Measurements from ENCODE around the gene BRAT1.

BRAT1 gene

DNA sequence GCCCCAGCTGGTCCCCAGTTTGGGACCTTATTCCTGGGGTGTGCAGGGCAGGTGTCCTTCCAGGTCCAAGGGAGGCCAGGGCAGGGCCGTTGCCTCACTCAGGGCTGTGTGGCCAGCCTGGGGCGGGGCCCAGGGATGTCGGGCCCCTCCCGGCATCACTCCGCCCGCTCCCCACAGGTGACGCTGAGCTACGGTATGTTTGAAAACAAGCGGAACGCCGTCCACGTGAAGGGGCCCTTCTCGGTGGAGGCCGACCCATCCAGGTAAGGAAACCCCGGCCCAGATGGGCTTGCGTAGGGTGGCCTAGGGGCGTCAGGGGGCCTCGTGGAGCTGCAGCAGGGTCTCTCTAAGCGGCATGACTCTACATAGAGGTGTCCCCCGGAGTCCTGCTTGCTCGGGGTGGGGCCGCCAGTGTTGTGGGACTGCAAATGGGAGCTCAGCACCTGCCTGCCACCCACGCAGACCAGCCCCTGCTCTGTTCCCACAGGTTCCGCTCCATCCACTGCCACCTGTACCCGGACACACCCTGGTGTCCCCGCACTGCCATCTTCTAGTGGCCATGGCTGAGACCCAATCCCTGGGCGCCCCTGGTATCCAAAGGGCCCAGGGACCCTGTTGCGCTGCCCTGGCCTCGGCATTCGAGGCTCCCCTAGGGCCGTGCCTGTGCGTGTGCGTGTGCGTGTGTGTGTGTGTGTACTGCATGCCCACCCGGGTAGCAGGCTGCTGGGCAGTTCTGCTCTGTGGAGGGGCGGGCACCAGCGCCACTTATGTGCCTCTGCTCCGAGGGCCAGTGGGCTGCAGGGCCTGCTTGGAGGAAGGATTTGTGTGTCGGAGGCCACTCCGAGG, 28.4 kb downstream of the BRAT1 start:
- no peak for DNase-seq (ENCODE audit: low read depth, low spot score)
- ChIA-PET CTCF (interaction anchor here (0.9 to 1.1 kb wide), 2 partner anchors 49 to 75 kb away, joined by 3 to 4 read pairs; no protein-coding TSS in a partner anchor), POLR2A (interaction anchor here (0.7 to 1.7 kb wide), 2 partner anchors 10 to 25 kb away, joined by 3 to 5 read pairs; no protein-coding TSS in a partner anchor)
- TF ChIP-seq, protein P1, sequence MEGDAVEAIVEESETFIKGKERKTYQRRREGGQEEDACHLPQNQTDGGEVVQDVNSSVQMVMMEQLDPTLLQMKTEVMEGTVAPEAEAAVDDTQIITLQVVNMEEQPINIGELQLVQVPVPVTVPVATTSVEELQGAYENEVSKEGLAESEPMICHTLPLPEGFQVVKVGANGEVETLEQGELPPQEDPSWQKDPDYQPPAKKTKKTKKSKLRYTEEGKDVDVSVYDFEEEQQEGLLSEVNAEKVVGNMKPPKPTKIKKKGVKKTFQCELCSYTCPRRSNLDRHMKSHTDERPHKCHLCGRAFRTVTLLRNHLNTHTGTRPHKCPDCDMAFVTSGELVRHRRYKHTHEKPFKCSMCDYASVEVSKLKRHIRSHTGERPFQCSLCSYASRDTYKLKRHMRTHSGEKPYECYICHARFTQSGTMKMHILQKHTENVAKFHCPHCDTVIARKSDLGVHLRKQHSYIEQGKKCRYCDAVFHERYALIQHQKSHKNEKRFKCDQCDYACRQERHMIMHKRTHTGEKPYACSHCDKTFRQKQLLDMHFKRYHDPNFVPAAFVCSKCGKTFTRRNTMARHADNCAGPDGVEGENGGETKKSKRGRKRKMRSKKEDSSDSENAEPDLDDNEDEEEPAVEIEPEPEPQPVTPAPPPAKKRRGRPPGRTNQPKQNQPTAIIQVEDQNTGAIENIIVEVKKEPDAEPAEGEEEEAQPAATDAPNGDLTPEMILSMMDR (IDR thresholded peaks at IDR 0.05; ENCODE audit: insufficient read depth, low read length, missing control alignments) = no peak
- H3K4me3 ChIP-seq (ENCODE audit: low read depth, low read length) = no peak overlapping the region

DNA sequence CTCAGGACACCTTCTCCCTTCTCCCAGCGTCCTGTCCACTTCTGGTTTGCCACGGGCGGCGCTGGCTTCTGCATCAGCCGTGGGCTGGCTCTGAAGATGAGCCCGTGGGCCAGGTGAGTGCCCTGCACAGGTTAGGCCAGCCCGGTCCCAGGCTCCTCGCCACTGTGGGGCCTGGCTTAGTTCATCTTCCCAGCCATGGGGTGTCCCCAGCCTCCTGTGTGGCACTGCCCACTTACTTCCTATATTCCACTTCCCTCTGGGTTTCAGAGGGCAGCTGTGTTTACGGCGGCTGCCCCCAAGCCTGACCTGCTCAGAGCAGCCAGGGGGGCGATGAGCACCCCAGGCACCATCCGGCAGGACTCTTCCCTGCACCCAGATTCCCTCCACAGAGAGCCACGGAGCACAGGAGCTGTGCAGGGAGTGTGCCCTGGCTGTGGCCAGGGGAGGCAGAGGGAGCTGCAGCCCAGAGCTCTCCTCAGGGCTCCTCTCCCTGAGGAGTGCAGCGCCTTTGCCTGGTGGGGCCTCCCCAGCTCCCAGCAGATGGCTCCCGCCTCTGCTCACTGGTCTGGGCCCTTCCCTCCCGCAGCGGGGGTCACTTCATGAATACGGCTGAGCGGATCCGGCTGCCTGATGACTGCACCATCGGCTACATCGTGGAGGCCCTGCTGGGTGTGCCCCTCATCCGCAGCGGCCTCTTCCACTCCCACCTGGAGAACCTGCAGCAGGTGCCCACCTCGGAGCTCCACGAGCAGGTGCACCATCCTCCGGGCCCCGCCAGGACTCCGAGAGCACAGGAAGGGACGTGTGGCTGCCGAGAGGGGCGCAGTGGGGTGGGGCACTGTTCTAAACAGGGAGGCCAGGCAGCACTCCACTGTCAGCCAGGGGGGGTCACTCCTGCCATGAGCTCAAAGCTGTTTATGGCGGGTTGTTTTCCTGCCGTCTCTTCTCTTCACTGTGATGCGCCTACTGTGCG, 29.4 kb downstream of the BRAT1 start:
- TF ChIP-seq, protein P1 (IDR thresholded peaks at IDR 0.05; ENCODE audit: insufficient read depth, low read length, missing control alignments) = no peak
- CTCF ChIA-PET = interaction anchor here (0.8 kb wide), 1 partner anchor 15 kb away, joined by 3 read pairs; no protein-coding TSS in a partner anchor
- H3K4me3 ChIP-seq (ENCODE audit: low read depth, low read length) = no peak overlapping the region
- POLR2A ChIA-PET = interaction anchor here (0.7 kb wide), 1 partner anchor 26 kb away, joined by 3 read pairs; no protein-coding TSS in a partner anchor
- no peak for DNase-seq (ENCODE audit: low read depth, low spot score)

DNA sequence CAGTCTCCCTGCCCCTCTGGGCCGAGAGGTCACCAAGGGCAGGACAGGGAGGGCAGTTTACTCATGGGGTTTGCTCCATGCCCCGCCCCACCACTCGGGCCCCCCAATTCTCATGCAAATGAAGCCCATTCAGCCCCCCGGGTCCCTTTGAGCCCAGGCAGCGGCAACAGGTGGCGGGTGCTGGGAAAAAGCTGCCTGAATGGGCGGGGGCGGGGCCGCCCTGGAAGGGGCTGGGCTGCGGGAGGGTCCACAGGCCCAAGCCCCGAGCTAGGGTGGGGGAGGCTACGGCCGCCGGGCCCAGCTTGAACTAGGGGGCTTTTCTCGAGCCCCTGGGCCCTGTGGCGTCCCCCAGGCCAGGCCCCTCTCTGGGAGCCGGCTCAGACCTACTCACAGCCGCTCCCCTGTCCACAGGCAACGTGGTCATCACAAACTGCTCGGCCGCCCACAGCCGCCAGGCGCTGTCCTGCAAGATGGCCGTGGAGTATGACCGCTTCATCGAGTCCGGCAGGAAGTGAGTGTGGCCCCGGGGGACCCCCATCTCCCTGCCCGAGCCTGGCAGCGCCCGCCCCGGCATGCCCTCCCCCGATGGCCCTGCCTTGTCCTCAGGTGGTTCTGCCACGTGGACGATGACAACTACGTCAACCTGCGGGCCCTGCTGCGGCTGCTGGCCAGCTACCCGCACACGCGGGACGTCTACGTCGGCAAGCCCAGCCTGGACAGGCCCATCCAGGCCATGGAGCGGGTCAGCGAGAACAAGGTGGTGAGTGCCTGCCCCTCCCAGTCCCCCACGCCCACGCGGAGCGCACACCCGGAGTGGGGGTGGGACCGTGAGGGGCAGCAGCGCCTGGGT, 30.3 kb downstream of the BRAT1 start:
- no peak for DNase-seq (ENCODE audit: low read depth, low spot score)
- ChIA-PET POLR2A (no interaction called here), CTCF (interaction anchor here (1.6 kb wide), 1 partner anchor 55 kb away, joined by 4 read pairs; no protein-coding TSS in a partner anchor)
- no peak overlapping the region for H3K4me3 ChIP-seq (ENCODE audit: low read depth, low read length)
- TF ChIP-seq, protein P1 (IDR thresholded peaks at IDR 0.05; ENCODE audit: insufficient read depth, low read length, missing control alignments) = no peak

DNA sequence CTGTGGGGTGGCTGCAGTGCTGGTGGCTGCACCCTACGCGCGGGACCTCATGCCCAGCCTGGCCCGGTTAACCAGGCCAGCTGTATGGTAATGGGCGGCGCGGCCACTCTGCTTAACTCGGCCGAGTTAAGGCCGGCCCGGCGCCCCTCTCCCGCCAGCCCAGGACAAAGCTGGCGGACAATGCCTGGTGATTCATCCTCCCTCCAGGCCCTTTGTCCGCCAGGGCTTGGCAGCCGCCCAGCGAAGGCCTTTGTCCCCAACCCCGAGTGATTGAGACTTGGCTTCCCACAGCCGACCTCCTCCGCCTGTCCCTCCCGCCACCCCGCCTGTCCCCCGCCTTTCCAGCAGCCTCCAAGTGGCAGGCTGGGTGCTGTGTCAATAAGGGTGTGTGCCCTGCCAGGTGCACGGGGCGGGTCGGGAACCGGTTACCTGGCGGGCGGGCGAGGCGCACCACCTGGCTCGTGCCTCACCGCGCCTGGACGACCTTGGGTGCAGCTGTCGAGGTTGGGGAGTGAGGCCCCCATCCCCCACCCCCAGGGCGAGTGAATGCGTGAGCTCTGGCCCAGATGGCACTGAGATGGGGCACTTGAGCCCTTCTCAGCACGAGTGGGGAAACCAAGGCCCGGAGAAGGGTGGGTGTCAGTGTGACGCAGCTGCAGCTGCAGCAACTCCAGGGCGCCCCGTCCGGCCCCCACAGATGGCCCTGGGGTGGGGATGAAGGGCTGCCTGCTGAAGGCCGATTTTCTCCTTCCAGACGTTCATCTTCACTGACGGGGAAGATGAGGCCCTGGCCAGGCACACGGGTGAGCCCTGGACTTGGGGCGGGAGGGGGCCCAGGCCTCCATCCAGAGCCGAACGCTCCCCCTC, 31.1 kb downstream of the BRAT1 start:
- no peak for DNase-seq (ENCODE audit: low read depth, low spot score)
- POLR2A ChIA-PET = no interaction called here
- TF ChIP-seq, protein P1 (IDR thresholded peaks at IDR 0.05; ENCODE audit: insufficient read depth, low read length, missing control alignments) = no peak
- no peak overlapping the region for H3K4me3 ChIP-seq (ENCODE audit: low read depth, low read length)
- CTCF ChIA-PET = interaction anchor here (1.6 kb wide), 1 partner anchor 55 kb away, joined by 4 read pairs; no protein-coding TSS in a partner anchor

DNA sequence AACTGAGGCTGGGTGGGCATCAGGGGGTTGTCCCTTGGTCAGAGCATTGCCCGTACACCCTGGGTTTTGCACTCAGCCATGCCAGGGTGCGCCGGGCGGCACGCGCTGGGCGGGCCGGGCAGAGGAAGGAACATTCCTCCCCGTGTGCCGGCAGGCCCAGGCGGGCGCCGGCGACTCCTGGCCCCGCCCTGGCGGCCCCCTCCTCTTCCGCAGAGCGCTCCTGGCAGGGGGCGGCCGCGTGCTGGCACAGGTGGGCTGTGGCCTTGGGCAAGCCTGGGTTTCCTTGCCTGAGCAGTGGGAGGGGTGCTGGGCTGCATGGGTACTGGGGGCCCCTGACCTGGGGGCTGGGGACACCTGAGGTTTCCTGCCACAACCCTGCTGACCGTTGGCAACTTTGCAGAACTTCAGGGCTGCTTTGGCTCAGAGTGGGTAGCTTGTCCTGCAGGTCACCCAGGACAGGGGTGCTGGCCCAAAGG, 31.8 kb downstream of the BRAT1 start:
- TF ChIP-seq, protein P1 (IDR thresholded peaks at IDR 0.05; ENCODE audit: insufficient read depth, low read length, missing control alignments) = no peak
- ChIA-PET CTCF (interaction anchor here (1.6 kb wide), 1 partner anchor 54 kb away, joined by 4 read pairs; no protein-coding TSS in a partner anchor), POLR2A (no interaction called here)
- DNase-seq (ENCODE audit: low read depth, low spot score) = no peak
- no peak overlapping the region for H3K4me3 ChIP-seq (ENCODE audit: low read depth, low read length)

Measured in AG04449 (cell line).